ENCODE measurements around the gene CFAP97. TPM values are rescaled to one million over a fixed set of nuclear protein-coding genes. Genes with fewer than 3 reads are reported as not detected.

The CFAP97 gene
- total and polyA plus RNA-seq, 2 donors (not counting 1 experiment from before 2014, with no cell fraction given), result 11.3 to 32.0 TPM

- Mint-ChIP-seq H3K4me3 (peak overlapping the region; percentile 97), H3K9me3 (ENCODE audit: insufficient read depth) (no peaks in the 10 kb centered on the region), H3K27me3 (peaks cover 11% of the 10 kb centered on the region), H3K4me1 (peaks cover 15% of the 10 kb centered on the region), H3K27ac (peak overlapping the region; percentile 90)
- TF ChIP-seq CTCF (IDR thresholded peaks at IDR 0.05), result no peak
- TF ChIP-seq EZH2 (IDR thresholded peaks at IDR 0.05; ENCODE audit: borderline replicate concordance, insufficient read depth, low read depth, low read length, poor library complexity, severe bottlenecking), result no peak
- Histone ChIP-seq H3K27ac (ENCODE audit: low read length in 2 of 2) (peak overlapping the region; percentile 66 to 76), H4K20me1 (ENCODE audit: control insufficient read depth, insufficient read depth, low read length, poor library complexity, severe bottlenecking) (no peaks in the 10 kb centered on the region), H3K79me2 (ENCODE audit: control insufficient read depth, insufficient read depth, low read length) (no peaks in the 10 kb centered on the region), H3K9ac (ENCODE audit: low read length) (peak overlapping the region; percentile 74), H3K27me3 (replicated peaks in 1 of 4; ENCODE audit: control extremely low read depth in 1 of 4, control insufficient read depth in 3 of 4, insufficient read depth in 4 of 4, low read length in 3 of 4) (peaks cover 0 to 4% (median 0%) of the 10 kb centered on the region in 4 experiments), H3K36me3 (replicated peaks in 1 of 2; ENCODE audit: control extremely low read depth in 1 of 2, control insufficient read depth in 1 of 2, extremely low read depth in 1 of 2, insufficient read depth in 2 of 2, low read length in 1 of 2) (peaks cover 0 to 6% of the 10 kb centered on the region in 2 experiments), H2AFZ (ENCODE audit: insufficient read depth, low read depth, low read length, poor library complexity, severe bottlenecking) (peak overlapping the region; percentile 96), H3K4me2 (replicated peaks; ENCODE audit: low read depth, low read length, poor library complexity, severe bottlenecking) (peak overlapping the region; percentile 95), H3K4me1 (ENCODE audit: control insufficient read depth in 2 of 2, insufficient read depth in 2 of 2, low read length in 2 of 2) (peaks cover 13% of the 10 kb centered on the region in 2 donors), H3K9me3 (ENCODE audit: control extremely low read depth in 1 of 3, control insufficient read depth in 2 of 3, insufficient read depth in 1 of 3, low read length in 2 of 3) (no peaks in the 10 kb centered on the region), H3K4me3 (ENCODE audit: control extremely low read depth in 1 of 5, extremely low read depth in 1 of 5, insufficient read depth in 1 of 5, low read depth in 2 of 5, low read length in 4 of 5) (peak overlapping the region in 4 of 5 experiments; percentile 72 to 83 (median 82))
- ATAC-seq (ENCODE audit: low read depth), result peak; percentile 4
- 11% methylated on average over 11 of the region's 11 CpGs for WGBS (ENCODE audit: insufficient coverage)
- CTCF ChIA-PET, result interaction anchor here (0.7 to 2.3 kb wide), 16 partner anchors 8 to 408 kb away, joined by 3 to 16 read pairs (median 4); partner anchors contain the start of genes CENPU and UFSP2
- intact Hi-C loops (cut with micrococcal nuclease), result loop anchor here (2.0 to 10.0 kb wide), 9 partner anchors 40 to 1640 kb away; partner anchors contain the start of genes ACSL1, CASP3, CCDC110 and CENPU
- POLR2A ChIA-PET, result interaction anchor here (0.7 to 1.2 kb wide), 3 partner anchors 8 to 408 kb away, joined by 3 to 4 read pairs (median 4); partner anchors contain the start of gene SNX25
- DNase-seq, result no peak
These were observed 61.3 kb downstream of the CFAP97 start for GRCh38 chr4:185142564-185142911.

GRCh38 chr4:185141777-185142176 is 62.0 kb downstream of the CFAP97 start:
- peaks cover 15% of the 10 kb centered on the region for H3K4me1 Mint-ChIP-seq
- 94% methylated on average over 3 of the region's 6 CpGs for WGBS (ENCODE audit: insufficient coverage)
- ATAC-seq (ENCODE audit: low read depth) (no peak), DNase-seq (no peak)
- Histone ChIP-seq H3K27ac (ENCODE audit: low read length in 2 of 2) (no peak overlapping the region), H3K4me1 (ENCODE audit: control insufficient read depth in 2 of 2, insufficient read depth in 2 of 2, low read length in 2 of 2) (peaks cover 13% of the 10 kb centered on the region in 2 donors), H2AFZ (ENCODE audit: insufficient read depth, low read depth, low read length, poor library complexity, severe bottlenecking) (peak overlapping the region; percentile 47), H3K4me3 (ENCODE audit: control extremely low read depth in 1 of 5, extremely low read depth in 1 of 5, insufficient read depth in 1 of 5, low read depth in 2 of 5, low read length in 4 of 5) (no peak overlapping the region), H3K4me2 (replicated peaks; ENCODE audit: low read depth, low read length, poor library complexity, severe bottlenecking) (no peak overlapping the region), H4K20me1 (ENCODE audit: control insufficient read depth, insufficient read depth, low read length, poor library complexity, severe bottlenecking) (no peaks in the 10 kb centered on the region), H3K27me3 (replicated peaks in 1 of 4; ENCODE audit: control extremely low read depth in 1 of 4, control insufficient read depth in 3 of 4, insufficient read depth in 4 of 4, low read length in 3 of 4) (peaks cover 0 to 4% (median 0%) of the 10 kb centered on the region in 4 experiments), H3K9ac (ENCODE audit: low read length) (no peak overlapping the region), H3K79me2 (ENCODE audit: control insufficient read depth, insufficient read depth, low read length) (no peaks in the 10 kb centered on the region), H3K36me3 (replicated peaks in 1 of 2; ENCODE audit: control extremely low read depth in 1 of 2, control insufficient read depth in 1 of 2, extremely low read depth in 1 of 2, insufficient read depth in 2 of 2, low read length in 1 of 2) (peaks cover 0 to 5% of the 10 kb centered on the region in 2 experiments), H3K9me3 (ENCODE audit: control extremely low read depth in 1 of 3, control insufficient read depth in 2 of 3, insufficient read depth in 1 of 3, low read length in 2 of 3) (no peaks in the 10 kb centered on the region)
- peaks cover 12% of the 10 kb centered on the region for H3K27me3 Mint-ChIP-seq
- intact Hi-C loops (cut with micrococcal nuclease), result loop anchor here (2.0 to 10.0 kb wide), 9 partner anchors 41 to 1639 kb away; partner anchors contain the start of genes ACSL1, CASP3, CCDC110 and CENPU
- peak overlapping the region; percentile 30 for H3K4me3 Mint-ChIP-seq
- no peaks in the 10 kb centered on the region for H3K9me3 Mint-ChIP-seq (ENCODE audit: insufficient read depth)
- POLR2A ChIA-PET, result no interaction called here
- H3K27ac Mint-ChIP-seq, result no peak overlapping the region
- no peak for TF ChIP-seq EZH2 (IDR thresholded peaks at IDR 0.05; ENCODE audit: borderline replicate concordance, insufficient read depth, low read depth, low read length, poor library complexity, severe bottlenecking)
- no peak for TF ChIP-seq CTCF (IDR thresholded peaks at IDR 0.05)
- CTCF ChIA-PET, result interaction anchor here (0.7 to 2.3 kb wide), 6 partner anchors 9 to 396 kb away, joined by 3 to 12 read pairs (median 4); no protein-coding TSS in a partner anchor
